Aorta (tissue), 5 donors: ENCODE results near the gene MRTFA. TPM values are rescaled to one million over a fixed set of nuclear protein-coding genes. Genes with fewer than 3 reads are reported as not detected.
A peak's percentile ranks its signal among the peaks of the same experiment; 100 is the strongest.

ENCODE experiments used
- ATAC-seq: fragments of 200-7000 bp; cut with Tn5 transposase; one replicate; pipeline ENCODE4 v1.9.1; 2022; ENCODE audit warnings: moderate library complexity; ENCODE audit not compliant: low FRiP score
- DNase-seq, 2 donors: peaks; one replicate each; pipeline ENCODE4 v3.0.0-alpha.2; 2020
- H3K27ac ChIP-seq, 2 donors: one replicate each; pipeline ENCODE4 v1.5.1; 2013; ENCODE audit warnings: low read length in 2 of 2, mild to moderate bottlenecking in 2 of 2, moderate library complexity in 2 of 2, control low read depth in 1 of 2, inconsistent platforms in 1 of 2, low read depth in 1 of 2
- H3K27me3 ChIP-seq, 2 donors: one replicate each; pipeline ENCODE4 v1.6.1; 2013; ENCODE audit warnings: control low read depth in 1 of 2, low read length in 1 of 2, mild to moderate bottlenecking in 1 of 2, moderate library complexity in 1 of 2; ENCODE audit not compliant: insufficient read depth in 2 of 2, control insufficient read depth in 1 of 2
- H3K36me3 ChIP-seq, 2 donors: one replicate each; pipeline ENCODE4 v1.6.1; 2013; ENCODE audit warnings: control low read depth in 1 of 2, low read length in 1 of 2, mild to moderate bottlenecking in 1 of 2; ENCODE audit not compliant: insufficient read depth in 2 of 2, control insufficient read depth in 1 of 2
- H3K4me1 ChIP-seq, 2 donors: one replicate each; pipeline ENCODE4 v1.6.1; 2013; ENCODE audit warnings: low read length in 2 of 2, control low read depth in 1 of 2, mild to moderate bottlenecking in 1 of 2, moderate library complexity in 1 of 2; ENCODE audit not compliant: insufficient read depth in 2 of 2, control insufficient read depth in 1 of 2
- H3K4me3 ChIP-seq, 2 donors: one replicate each; pipeline ENCODE4 v1.5.1; 2013; ENCODE audit warnings: low read length in 2 of 2, control low read depth in 1 of 2, mild to moderate bottlenecking in 1 of 2
- H3K9me3 ChIP-seq: one replicate; pipeline ENCODE4 v1.6.1; 2013; ENCODE audit warnings: mild to moderate bottlenecking, low read length; ENCODE audit not compliant: control insufficient read depth
- WGBS, 2 donors: extraction: QIAGEN DNeasy Blood & Tissue Kit; methylation state at CpG; one replicate each; pipeline ENCODE4 v1.1.7; 2013; 5-methylcytosine and 5-hydroxymethylcytosine counted together
- intact Hi-C, 2 donors: fragments of 100-400 bp; cut with DNase I; formaldehyde crosslinking; loops; one replicate each; pipeline versions ENCODE4 v1.14.2 to v1.15.0; 2022
- polyA plus RNA-seq, 2 donors: library from polyadenylated mRNA; stranded (reverse); fragments of 200-250 nt; gene quantifications; one replicate each; pipeline ENCODE4 v1.2.3, GENCODE V29; 2013
- total RNA-seq, 2 donors: library from RNA; stranded (reverse); fragmentation: NEBNext Ultra II Directional; extraction: Animal tissue kit (Norgen Biotek cat#: 25700); gene quantifications; one replicate each; pipeline ENCODE4 v1.2.1, GENCODE V29; 2021
- donor health status: healthy with polysubstance abuse.
- donor health status: Bipolar disorder and iron deficiency.
- donor health status: DM: no; HTN: no; CAD: no.
- donor health status: DM: no; HTN: no; CAD: no.
- donor health status: DM: yes; HTN: yes; CAD: no.

Gene MRTFA
- total and polyA plus RNA-seq, 4 donors: 12.9 to 77.4 (median 51.9) TPM

DNA sequence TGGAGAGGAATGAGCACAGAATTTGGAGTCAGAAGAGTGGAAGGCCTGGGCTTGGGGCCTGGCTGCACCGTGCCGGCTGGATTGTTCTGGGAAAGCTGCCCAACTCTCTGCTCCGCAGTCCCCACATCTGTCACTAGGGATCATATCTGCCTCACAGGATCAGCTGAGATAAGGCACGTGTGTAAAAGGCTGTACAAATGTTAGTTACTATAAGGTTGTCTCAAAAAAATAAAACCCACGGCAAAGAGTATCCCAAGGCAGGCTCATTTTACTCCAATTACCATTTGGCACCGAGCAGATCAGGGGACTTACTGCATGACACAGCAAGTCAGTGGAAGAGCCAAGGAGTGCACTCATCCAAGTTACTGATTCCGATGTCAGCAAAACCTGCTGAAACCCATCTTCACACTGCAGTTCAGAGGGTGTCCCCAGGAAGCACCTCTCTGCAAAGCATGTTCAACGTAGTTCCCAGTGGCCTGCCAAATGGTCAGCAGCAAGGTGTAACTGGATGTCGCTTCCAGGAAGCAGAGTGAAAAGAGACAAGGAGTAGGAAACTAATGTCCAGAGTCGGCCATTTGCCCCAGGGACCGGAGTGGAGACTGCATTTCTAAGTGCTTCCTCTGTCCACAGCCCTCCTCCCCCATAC is 18.1 kb upstream of the MRTFA start:
- Histone ChIP-seq H3K27ac (peak overlapping the region in 1 of 2 donors; percentile 34), H3K27me3 (no peaks in the 10 kb centered on the region), H3K36me3 (no peaks in the 10 kb centered on the region), H3K9me3 (no peaks in the 10 kb centered on the region), H3K4me3 (no peak overlapping the region), H3K4me1 (peaks cover 0 to 1% of the 10 kb centered on the region in 2 donors)
- 15 to 22% methylated on average over 11 of the region's 11 CpGs for WGBS, 2 donors
- intact Hi-C loops: loop anchor here in 1 of 2 donors (10.0 kb wide), 1 partner anchor 110 kb away; no protein-coding TSS in a partner anchor
- DNase-seq (peak in 1 of 2 donors; percentile 73), ATAC-seq (peak; percentile 76)

DNA sequence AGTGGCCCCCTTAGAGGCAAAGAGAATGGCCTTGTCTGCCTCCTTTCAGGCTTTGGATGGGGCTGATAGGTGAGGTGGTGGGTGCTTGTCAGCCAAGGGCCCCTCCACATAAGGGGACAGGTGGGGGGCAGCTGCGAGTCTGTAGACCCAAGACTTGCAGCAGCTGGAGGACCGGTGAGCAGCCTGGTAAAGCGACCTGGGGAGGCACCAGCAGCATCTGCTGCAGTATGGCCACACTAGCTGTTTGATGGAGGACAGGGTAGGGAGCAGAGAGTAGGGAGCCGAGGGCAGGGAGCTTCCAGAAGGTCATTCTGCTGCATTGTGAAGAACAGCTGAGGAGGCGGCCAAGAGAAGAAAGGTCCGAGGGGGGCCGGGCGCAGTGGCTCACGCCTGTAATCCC is 16.8 kb upstream of the MRTFA start:
- ATAC-seq: no peak
- Histone ChIP-seq H3K4me3 (no peak overlapping the region), H3K27ac (no peak overlapping the region), H3K27me3 (no peaks in the 10 kb centered on the region), H3K9me3 (no peaks in the 10 kb centered on the region), H3K4me1 (peaks cover 0 to 1% of the 10 kb centered on the region in 2 donors), H3K36me3 (no peaks in the 10 kb centered on the region)
- intact Hi-C loops: loop anchor here in 1 of 2 donors (10.0 kb wide), 1 partner anchor 111 kb away; no protein-coding TSS in a partner anchor
- peak in 1 of 2 donors; percentile 37 for DNase-seq
- WGBS, 2 donors: 90 to 96% methylated on average over 9 of the region's 9 CpGs

DNA sequence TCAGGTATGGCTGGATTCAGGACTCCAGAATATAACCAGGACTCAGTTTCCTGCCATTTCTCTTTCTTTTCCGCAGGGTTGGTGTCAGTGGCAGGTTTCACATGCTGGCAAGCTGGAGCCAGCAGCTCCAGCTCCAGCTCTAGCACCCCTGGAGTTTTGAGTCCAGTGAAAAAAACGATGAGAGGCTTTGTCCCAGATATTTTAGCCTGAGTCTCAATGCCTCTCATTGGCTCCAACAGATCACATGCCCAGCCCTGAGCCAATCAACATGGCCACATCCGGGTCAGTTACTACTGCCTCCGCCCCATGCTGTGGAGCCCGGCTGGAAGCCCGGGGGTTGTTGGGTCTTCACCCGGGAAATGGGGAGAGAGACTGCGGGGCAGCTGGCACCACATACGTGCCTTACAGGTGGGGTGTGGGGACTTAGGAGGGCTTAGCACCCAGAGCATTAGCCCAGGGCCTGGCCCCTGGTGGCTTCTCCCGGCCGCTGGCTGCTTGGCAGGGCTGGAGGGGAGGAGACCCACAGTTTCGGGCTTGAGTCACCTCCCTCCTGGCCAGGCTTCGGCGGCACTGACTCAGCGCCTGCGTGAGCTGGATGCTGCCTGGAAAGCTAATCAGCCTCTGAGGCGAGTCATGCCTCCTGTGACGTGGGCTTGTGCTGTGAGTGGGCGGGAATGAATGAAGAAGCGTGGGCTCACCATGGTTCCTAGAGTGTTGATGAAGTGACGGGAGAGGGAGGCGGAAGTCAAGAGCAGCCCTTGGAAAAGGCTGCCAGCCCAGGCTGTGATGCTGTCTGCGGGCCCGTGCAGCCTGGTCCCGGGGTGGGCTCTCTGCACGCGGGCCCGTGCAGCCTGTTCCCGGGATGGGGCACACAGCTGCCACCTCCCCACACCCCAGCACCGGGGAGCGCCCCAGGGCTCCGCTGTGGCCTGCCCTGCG is 15.3 kb upstream of the MRTFA start:
- Histone ChIP-seq H3K27ac (peak overlapping the region in 1 of 2 donors; percentile 98), H3K4me1 (peaks cover 0 to 1% of the 10 kb centered on the region in 2 donors), H3K36me3 (no peaks in the 10 kb centered on the region), H3K4me3 (peak overlapping the region; percentile 17 to 75), H3K9me3 (no peaks in the 10 kb centered on the region), H3K27me3 (no peaks in the 10 kb centered on the region)
- DNase-seq: peak; percentile 98
- 12 to 13% methylated on average over 33 of the region's 33 CpGs for WGBS, 2 donors
- peak; percentile 96 for ATAC-seq
- intact Hi-C loops: loop anchor here in 1 of 2 donors (10.0 kb wide), 1 partner anchor 113 kb away; no protein-coding TSS in a partner anchor

DNA sequence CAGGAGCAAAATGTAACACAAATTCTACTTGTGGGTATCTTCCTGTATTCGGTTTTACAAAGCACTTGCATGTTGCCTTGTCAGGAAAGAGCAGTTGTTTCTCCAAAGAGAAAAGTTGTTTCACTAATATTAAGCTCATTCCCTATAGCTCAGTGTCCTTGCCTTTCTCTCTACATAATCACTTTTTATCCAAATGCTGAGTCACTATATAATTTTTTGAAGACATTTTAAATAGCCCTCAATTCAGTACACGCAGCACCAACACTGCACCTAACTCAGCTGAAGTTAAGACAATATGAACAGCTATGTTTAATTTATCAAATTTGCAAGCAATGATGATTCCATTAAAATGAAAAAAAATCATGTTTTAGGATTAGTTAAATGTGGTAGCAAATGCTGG is 14.5 kb upstream of the MRTFA start:
- Histone ChIP-seq H3K4me3 (no peak overlapping the region), H3K27ac (no peak overlapping the region), H3K36me3 (no peaks in the 10 kb centered on the region), H3K4me1 (peaks cover 0 to 1% of the 10 kb centered on the region in 2 donors), H3K27me3 (no peaks in the 10 kb centered on the region), H3K9me3 (no peaks in the 10 kb centered on the region)
- no peak for DNase-seq
- WGBS, 2 donors: 36 to 40% methylated on average over 2 of the region's 2 CpGs
- intact Hi-C loops: loop anchor here in 1 of 2 donors (10.0 kb wide), 1 partner anchor 114 kb away; no protein-coding TSS in a partner anchor
- no peak for ATAC-seq

DNA sequence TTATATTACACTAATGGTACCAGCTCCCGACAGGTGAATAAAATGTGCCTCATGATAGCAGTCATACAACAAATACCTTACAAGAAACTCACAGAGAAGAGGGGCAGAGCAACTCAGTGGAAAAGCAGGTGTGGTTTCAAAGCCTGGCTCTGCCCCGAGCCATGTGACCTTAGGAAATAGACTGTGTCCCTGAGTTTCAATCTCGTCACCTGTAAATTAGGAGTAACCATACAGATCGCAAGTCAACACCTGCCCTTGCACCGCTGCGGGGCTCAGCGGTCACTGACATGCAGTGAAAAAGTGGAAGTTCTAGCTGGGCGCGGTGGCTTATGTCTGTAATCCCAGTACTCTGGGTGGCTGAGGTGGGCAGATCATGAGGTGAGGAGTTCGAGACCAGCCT is 11.9 kb upstream of the MRTFA start:
- Histone ChIP-seq H3K27me3 (no peaks in the 10 kb centered on the region), H3K36me3 (no peaks in the 10 kb centered on the region), H3K27ac (no peak overlapping the region), H3K4me3 (no peak overlapping the region), H3K4me1 (no peaks in the 10 kb centered on the region), H3K9me3 (no peaks in the 10 kb centered on the region)
- DNase-seq (peak in 1 of 2 donors; percentile 17), ATAC-seq (no peak)
- WGBS, 2 donors: 93 to 97% methylated on average over 10 of the region's 10 CpGs
- intact Hi-C loops: loop anchor here in 1 of 2 donors (5.0 to 10.0 kb wide), 2 partner anchors 136 to 284 kb away; no protein-coding TSS in a partner anchor

DNA sequence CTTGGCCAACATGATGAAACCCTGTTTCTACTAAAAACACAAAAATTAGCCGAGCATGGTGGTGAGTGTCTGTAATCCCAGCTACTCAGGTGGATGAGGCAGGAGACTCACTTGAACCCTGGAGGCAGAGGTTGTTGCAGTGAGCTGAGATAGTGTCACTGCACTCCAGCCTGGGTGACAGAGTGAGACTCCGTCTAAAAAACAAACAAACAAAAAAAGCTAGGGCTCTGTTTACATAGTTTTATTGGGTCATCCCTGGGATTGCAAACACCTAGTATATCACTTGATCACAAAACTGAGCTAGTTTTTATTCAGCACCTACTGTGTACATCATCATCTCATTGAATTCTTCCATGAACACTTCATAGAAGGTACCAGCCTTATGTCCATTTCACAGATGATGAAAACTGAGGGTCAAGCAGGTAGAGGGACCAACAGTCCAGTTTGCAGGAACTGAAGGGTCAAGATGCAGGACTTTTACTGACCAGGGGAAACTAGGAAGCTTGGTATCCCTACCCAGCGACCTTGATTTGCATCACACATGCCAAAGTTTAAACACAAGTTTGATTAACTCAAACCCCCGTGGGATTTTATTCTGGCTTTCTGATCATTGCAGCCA is 9.2 kb upstream of the MRTFA start:
- no peaks in the 10 kb centered on the region for H3K27me3 ChIP-seq
- no peak overlapping the region for H3K4me3 ChIP-seq
- 30 to 35% methylated on average over 4 of the region's 4 CpGs for WGBS, 2 donors
- intact Hi-C loops: loop anchor here (2.0 to 10.0 kb wide), 3 partner anchors 133 to 281 kb away; no protein-coding TSS in a partner anchor
- no peak overlapping the region for H3K27ac ChIP-seq
- H3K36me3 ChIP-seq: no peaks in the 10 kb centered on the region
- DNase-seq: no peak
- ATAC-seq: no peak
- no peaks in the 10 kb centered on the region for H3K4me1 ChIP-seq
- no peaks in the 10 kb centered on the region for H3K9me3 ChIP-seq

DNA sequence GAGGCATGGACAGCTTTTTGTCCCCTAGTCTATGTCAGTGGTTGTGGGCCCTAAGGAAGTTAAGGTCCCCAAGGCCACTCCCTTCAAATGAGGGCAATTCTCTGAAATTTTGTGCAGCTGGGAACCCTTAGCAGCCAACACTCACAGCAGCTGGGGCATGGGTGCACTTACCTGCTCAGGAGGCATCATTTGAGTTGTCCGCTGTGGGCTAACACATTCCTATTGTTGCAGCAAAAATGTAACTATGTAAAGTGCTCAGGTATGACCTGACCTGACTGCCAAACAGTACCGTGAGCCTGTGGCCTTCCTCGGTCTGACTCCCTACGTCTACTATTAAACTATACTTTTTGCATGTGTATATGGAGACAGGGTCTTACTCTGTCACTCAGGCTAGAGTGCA is 5.8 kb upstream of the MRTFA start:
- ATAC-seq (no peak), DNase-seq (no peak)
- Histone ChIP-seq H3K36me3 (no peaks in the 10 kb centered on the region), H3K9me3 (no peaks in the 10 kb centered on the region), H3K27ac (no peak overlapping the region), H3K27me3 (no peaks in the 10 kb centered on the region), H3K4me1 (no peaks in the 10 kb centered on the region), H3K4me3 (no peak overlapping the region)
- 90 to 95% methylated on average over 4 of the region's 4 CpGs for WGBS, 2 donors
- intact Hi-C loops: loop anchor here (5.0 to 10.0 kb wide), 2 partner anchors 115 to 278 kb away; no protein-coding TSS in a partner anchor

DNA sequence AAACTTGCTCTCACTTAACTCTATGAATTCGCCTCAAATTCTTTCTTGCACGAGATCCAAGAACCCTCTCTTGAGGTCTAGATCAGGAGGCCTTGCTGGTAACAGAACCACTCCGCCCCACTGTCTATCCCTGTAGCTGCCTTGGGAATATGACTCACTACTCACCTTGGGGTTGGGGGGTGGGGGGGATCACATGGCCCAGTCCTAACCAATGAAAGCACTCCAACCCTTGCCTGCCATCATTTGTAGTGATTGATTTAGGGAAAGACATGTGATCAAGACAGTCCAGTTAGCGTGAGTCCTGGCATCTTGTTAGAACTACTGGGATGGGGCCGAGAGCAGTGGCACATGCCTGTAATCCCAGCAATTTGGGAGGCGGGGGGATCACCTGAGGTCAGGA is 4.8 kb upstream of the MRTFA start:
- DNase-seq (no peak), ATAC-seq (no peak)
- 96 to 98% methylated on average over 6 of the region's 6 CpGs for WGBS, 2 donors
- H3K4me1 ChIP-seq: no peaks in the 10 kb centered on the region
- H3K27me3 ChIP-seq: no peaks in the 10 kb centered on the region
- intact Hi-C loops: loop anchor here (5.0 to 10.0 kb wide), 2 partner anchors 114 to 276 kb away; no protein-coding TSS in a partner anchor
- no peak overlapping the region for H3K27ac ChIP-seq
- H3K4me3 ChIP-seq: no peak overlapping the region
- no peaks in the 10 kb centered on the region for H3K9me3 ChIP-seq
- H3K36me3 ChIP-seq: no peaks in the 10 kb centered on the region
